NB4 (cell line): ENCODE data around the gene MYO18A.

Experiments used
- POLR2A ChIP-seq: IDR thresholded peaks from 2 replicates; pipeline ENCODE4 v1.6.1; 2011; ENCODE audit warnings: mild to moderate bottlenecking; ENCODE audit not compliant: insufficient read length; ENCODE audit errors: extremely low read depth
- TF ChIP-seq, protein P1 (sequence below): IDR thresholded peaks from one replicate; pipeline ENCODE4 v1.5.1; 2012; ENCODE audit warnings: low read depth, low read length

DNA sequence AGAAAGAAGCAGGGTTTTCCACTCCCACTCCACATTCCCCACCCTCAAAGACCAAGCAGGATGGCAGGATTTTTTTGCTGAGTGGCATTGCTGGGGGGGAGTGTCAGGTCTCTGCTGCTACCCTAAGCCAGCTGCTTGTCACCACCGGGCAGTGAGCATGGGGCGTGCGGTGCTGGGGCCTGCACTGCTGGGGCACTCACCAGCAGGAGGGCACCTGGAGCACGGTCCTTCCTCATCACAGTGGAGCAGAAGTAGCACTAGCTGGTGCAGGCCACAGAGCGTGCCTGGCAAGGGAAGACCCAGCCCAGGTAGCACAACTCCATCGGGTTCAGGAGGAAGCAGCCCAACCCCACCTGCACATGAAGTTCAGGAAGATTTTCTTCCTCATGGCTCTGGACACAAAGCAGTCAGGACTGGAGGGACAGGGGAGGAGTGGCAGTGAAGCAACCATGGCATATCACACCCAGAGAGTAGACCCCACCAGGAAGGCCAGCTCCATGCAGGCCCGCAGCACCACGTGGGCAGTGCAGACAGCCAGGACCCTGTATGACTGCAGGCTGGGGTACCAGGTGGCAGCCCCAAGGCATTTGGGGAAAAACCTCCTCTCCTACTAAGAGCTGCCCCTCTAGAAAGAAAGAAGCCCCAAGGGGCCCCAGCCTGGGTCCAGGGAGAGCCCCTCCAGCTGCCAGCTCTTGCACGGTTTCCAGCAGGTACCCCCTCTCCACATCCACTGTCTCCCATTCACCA lies 16.7 kb upstream of the MYO18A start:
- TF ChIP-seq, protein P1, sequence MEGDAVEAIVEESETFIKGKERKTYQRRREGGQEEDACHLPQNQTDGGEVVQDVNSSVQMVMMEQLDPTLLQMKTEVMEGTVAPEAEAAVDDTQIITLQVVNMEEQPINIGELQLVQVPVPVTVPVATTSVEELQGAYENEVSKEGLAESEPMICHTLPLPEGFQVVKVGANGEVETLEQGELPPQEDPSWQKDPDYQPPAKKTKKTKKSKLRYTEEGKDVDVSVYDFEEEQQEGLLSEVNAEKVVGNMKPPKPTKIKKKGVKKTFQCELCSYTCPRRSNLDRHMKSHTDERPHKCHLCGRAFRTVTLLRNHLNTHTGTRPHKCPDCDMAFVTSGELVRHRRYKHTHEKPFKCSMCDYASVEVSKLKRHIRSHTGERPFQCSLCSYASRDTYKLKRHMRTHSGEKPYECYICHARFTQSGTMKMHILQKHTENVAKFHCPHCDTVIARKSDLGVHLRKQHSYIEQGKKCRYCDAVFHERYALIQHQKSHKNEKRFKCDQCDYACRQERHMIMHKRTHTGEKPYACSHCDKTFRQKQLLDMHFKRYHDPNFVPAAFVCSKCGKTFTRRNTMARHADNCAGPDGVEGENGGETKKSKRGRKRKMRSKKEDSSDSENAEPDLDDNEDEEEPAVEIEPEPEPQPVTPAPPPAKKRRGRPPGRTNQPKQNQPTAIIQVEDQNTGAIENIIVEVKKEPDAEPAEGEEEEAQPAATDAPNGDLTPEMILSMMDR: no peak
- no peak for TF ChIP-seq POLR2A
